GM21360 (cell line): ENCODE data around the gene PNKP.
"Not testable (repeated sequence)": the region's sequence is repeated elsewhere in the genome, so short reads cannot be mapped to it uniquely, and the experiment has no call there.

Experiments
- ATAC-seq: cut with Tn5 transposase; IDR thresholded peaks from one replicate; pipeline ENCODE4 v1.9.1; 2021; ENCODE audit warnings: mild to moderate bottlenecking, moderate library complexity; ENCODE audit not compliant: unreplicated experiment

PNKP gene

GRCh38 chr19:49824662-49825061 is 42.7 kb downstream of the PNKP start:
- ATAC-seq: no peak

- ATAC-seq: no peak
These were observed 43.9 kb downstream of the PNKP start for GRCh38 chr19:49823472-49823871.

- no peak for ATAC-seq
These were observed 47.3 kb downstream of the PNKP start for GRCh38 chr19:49820125-49820524.

- not testable (repeated sequence) for ATAC-seq
These were observed 47.8 kb downstream of the PNKP start for GRCh38 chr19:49819452-49820115.

- no peak for ATAC-seq
These were observed 48.6 kb downstream of the PNKP start for GRCh38 chr19:49818649-49819370.

- ATAC-seq: peak; percentile 55
These were observed 49.3 kb downstream of the PNKP start, which contains the start of gene MED25 for GRCh38 chr19:49817964-49818648. Gene MED25, plus strand, starts transcription at chr19:49818289. Its CDS starts 53 bp downstream, at chr19:49818342.

GRCh38 chr19:49816590-49816989 is 50.8 kb downstream of the PNKP start:
- no peak for ATAC-seq

- ATAC-seq: no peak
These were observed 53.4 kb downstream of the PNKP start for GRCh38 chr19:49814010-49814409.

GRCh38 chr19:49812997-49813861 is 54.1 kb downstream of the PNKP start, which contains the start of gene FUZ:
Gene FUZ, minus strand, starts transcription at chr19:49813292. Its CDS starts 186 bp downstream, at chr19:49813106.
- no peak for ATAC-seq

GRCh38 chr19:49812452-49812996 is 54.9 kb downstream of the PNKP start:
- ATAC-seq: no peak

GRCh38 chr19:49811328-49811727 is 56.0 kb downstream of the PNKP start:
- ATAC-seq: no peak
